Measurements from ENCODE around the gene FBXO24.
A peak's percentile ranks its signal among the peaks of the same experiment; 100 is the strongest.

Gene FBXO24

GRCh38 chr7:100598425-100598824, 12.3 kb downstream of the FBXO24 start:
- DNase-seq: no peak

GRCh38 chr7:100599911-100600729, 14.0 kb downstream of the FBXO24 start:
- DNase-seq: no peak

- DNase-seq: no peak
Observed at GRCh38 chr7:100600730-100601038, 14.6 kb downstream of the FBXO24 start.

GRCh38 chr7:100602889-100603725, 17.0 kb downstream of the FBXO24 start:
- DNase-seq: no peak

GRCh38 chr7:100603726-100604027, 17.5 kb downstream of the FBXO24 start:
- DNase-seq: no peak

GRCh38 chr7:100604028-100604975, 18.2 kb downstream of the FBXO24 start:
- peak; percentile 86 for DNase-seq

- DNase-seq: peak; percentile 65
Observed at GRCh38 chr7:100604976-100605911, 19.1 kb downstream of the FBXO24 start.

GRCh38 chr7:100606313-100606712, 20.2 kb downstream of the FBXO24 start:
- DNase-seq: no peak

- no peak for DNase-seq
Observed at GRCh38 chr7:100607111-100607510, 21.0 kb downstream of the FBXO24 start.

GRCh38 chr7:100609958-100610357, 23.8 kb downstream of the FBXO24 start:
- no peak for DNase-seq

GRCh38 chr7:100611983-100612729, 26.0 kb downstream of the FBXO24 start, which contains the start of gene MOSPD3:
TSS of gene MOSPD3 (plus strand) at chr7:100612540. CDS start at chr7:100612792, 252 bp downstream.
- peak; percentile 99 for DNase-seq

GRCh38 chr7:100612730-100613390, 26.7 kb downstream of the FBXO24 start:
- DNase-seq: peak; percentile 45

GRCh38 chr7:100613412-100614175, 27.5 kb downstream of the FBXO24 start:
- no peak for DNase-seq

GRCh38 chr7:100614308-100614861, 28.3 kb downstream of the FBXO24 start:
- no peak for DNase-seq

- no peak for DNase-seq
Observed at GRCh38 chr7:100620239-100620638, 34.1 kb downstream of the FBXO24 start.

- DNase-seq: no peak
Observed at GRCh38 chr7:100620804-100621203, 34.7 kb downstream of the FBXO24 start.

- no peak for DNase-seq
Observed at GRCh38 chr7:100621554-100621953, 35.4 kb downstream of the FBXO24 start.

GRCh38 chr7:100623951-100624824, 38.1 kb downstream of the FBXO24 start:
- DNase-seq: no peak
